Measurements from ENCODE around the gene JAK1. TPM values are rescaled to one million over a fixed set of nuclear protein-coding genes. Genes with fewer than 3 reads are reported as not detected.

Gene JAK1
- total and polyA plus RNA-seq, 9 of the 15 experiments (the other 6 are each of a cell fraction or from before 2014, with no cell fraction given), result 9.7 to 44.1 (median 42.5) TPM

GRCh38 chr1:64878090-64878489 lies 88.3 kb downstream of the JAK1 start:
- ATAC-seq (no peak), FAIRE-seq (no peak), DNase-seq (ENCODE audit: extremely low read depth in 1 of 4, low spot score in 3 of 4) (no peak)
- no peaks in the 10 kb centered on the region for H3K9me1 ChIP-seq (ENCODE audit: control insufficient read depth, insufficient read depth, low read length)
- peaks cover 50% of the 10 kb centered on the region; the same call in 2 of the 3 replicates for H3K36me3 ChIP-seq (ENCODE audit: control insufficient read depth, insufficient read depth, low read length)
- no peak overlapping the region for H3K4me2 ChIP-seq (ENCODE audit: insufficient read depth, low read length)
- H3K27ac ChIP-seq (ENCODE audit: extremely low read depth, low read depth, low read length), result no peak overlapping the region
- no peaks in the 10 kb centered on the region for H3K9me3 ChIP-seq (replicated peaks; ENCODE audit: control insufficient read depth, insufficient read depth, low read depth, low read length)
- in situ Hi-C loops (cut with MboI) (no loop called here), intact Hi-C loops (cut with micrococcal nuclease) (no loop called here)
- CTCF ChIA-PET (ENCODE audit: low intra/inter-chr PET ratio), result no interaction called here
- H3K4me3 ChIP-seq, result no peak overlapping the region
- H3K27me3 ChIP-seq (ENCODE audit: control insufficient read depth in 2 of 2, insufficient read depth in 2 of 2, low read length in 2 of 2), result no peaks in the 10 kb centered on the region
- no TSS peak for BruUV-seq (replicated peaks)
- POLR2A ChIA-PET, result interaction anchor here (1.0 to 1.2 kb wide), 2 partner anchors 15 to 17 kb away, joined by 3 to 4 read pairs; no protein-coding TSS in a partner anchor
- H2AFZ ChIP-seq (ENCODE audit: low read depth, low read length), result no peak overlapping the region
- no peaks in the 10 kb centered on the region for H4K20me1 ChIP-seq (replicated peaks; ENCODE audit: control insufficient read depth, insufficient read depth, low read length)
- no peak for TF ChIP-seq STAT5B (CRISPR knock-in tag; IDR thresholded peaks at IDR 0.05)
- no peak for TF ChIP-seq NCOA2 (IDR thresholded peaks at IDR 0.05; ENCODE audit: partially characterized antibody in 2 of 2)
- no peak for TF ChIP-seq SREBF1 (IDR thresholded peaks at IDR 0.05; ENCODE audit: borderline replicate concordance, low read depth, low read length)
- no peak for TF ChIP-seq ZNF830 (CRISPR knock-in tag; IDR thresholded peaks at IDR 0.05)
- H3K79me2 ChIP-seq (ENCODE audit: control insufficient read depth, insufficient read depth, low read length), result no peaks in the 10 kb centered on the region
- no peaks in the 10 kb centered on the region for H3K4me1 ChIP-seq (replicated peaks in 1 of 2; ENCODE audit: control insufficient read depth in 2 of 2, insufficient read depth in 2 of 2, low read length in 2 of 2)
- H3K9ac ChIP-seq (ENCODE audit: insufficient read depth in 1 of 2, low read depth in 2 of 2, low read length in 2 of 2), result no peak overlapping the region

DNA sequence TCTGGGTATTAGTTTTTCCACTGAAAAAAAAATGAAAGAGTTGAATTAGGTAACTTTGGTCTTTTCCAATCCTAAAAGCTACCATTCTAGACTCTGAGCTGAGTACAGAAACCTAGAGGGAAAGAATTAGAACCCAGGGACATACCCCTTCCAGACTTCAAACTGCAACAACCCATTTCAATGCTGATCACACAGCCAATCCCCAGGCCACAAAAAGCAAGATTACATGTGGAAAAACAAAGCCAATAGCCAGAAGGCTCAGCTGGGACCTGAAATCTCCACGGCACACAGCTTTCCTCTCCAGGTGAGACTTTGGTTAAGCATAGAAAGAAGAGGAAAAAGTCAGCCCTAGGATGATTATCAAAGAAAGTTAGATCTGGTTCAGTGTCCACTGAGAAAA lies 88.8 kb downstream of the JAK1 start:
- Histone ChIP-seq H3K27me3 (ENCODE audit: control insufficient read depth in 2 of 2, insufficient read depth in 2 of 2, low read length in 2 of 2) (no peaks in the 10 kb centered on the region), H3K9ac (ENCODE audit: insufficient read depth in 1 of 2, low read depth in 2 of 2, low read length in 2 of 2) (no peak overlapping the region), H3K4me1 (replicated peaks in 1 of 2; ENCODE audit: control insufficient read depth in 2 of 2, insufficient read depth in 2 of 2, low read length in 2 of 2) (no peaks in the 10 kb centered on the region), H3K4me2 (ENCODE audit: insufficient read depth, low read length) (no peak overlapping the region), H3K9me3 (replicated peaks; ENCODE audit: control insufficient read depth, insufficient read depth, low read depth, low read length) (no peaks in the 10 kb centered on the region), H3K4me3 (no peak overlapping the region), H3K9me1 (ENCODE audit: control insufficient read depth, insufficient read depth, low read length) (no peaks in the 10 kb centered on the region), H3K79me2 (ENCODE audit: control insufficient read depth, insufficient read depth, low read length) (no peaks in the 10 kb centered on the region), H4K20me1 (replicated peaks; ENCODE audit: control insufficient read depth, insufficient read depth, low read length) (no peaks in the 10 kb centered on the region), H2AFZ (ENCODE audit: low read depth, low read length) (no peak overlapping the region), H3K36me3 (ENCODE audit: control insufficient read depth, insufficient read depth, low read length) (peaks cover 49% of the 10 kb centered on the region; the same call in 2 of the 3 replicates), H3K27ac (ENCODE audit: extremely low read depth, low read depth, low read length) (no peak overlapping the region)
- intact Hi-C loops (cut with micrococcal nuclease) (no loop called here), in situ Hi-C loops (cut with MboI) (no loop called here)
- BruUV-seq (replicated peaks), result no TSS peak
- no peak for ATAC-seq
- CTCF ChIA-PET (ENCODE audit: low intra/inter-chr PET ratio), result no interaction called here
- no peak for FAIRE-seq
- POLR2A ChIA-PET, result interaction anchor here (0.6 to 1.5 kb wide), 5 partner anchors 9 to 232 kb away, joined by 3 to 4 read pairs (median 3); no protein-coding TSS in a partner anchor
- DNase-seq (ENCODE audit: extremely low read depth in 1 of 4, low spot score in 3 of 4), result no peak
- 100% methylated on average over 1 of the region's 1 CpG for WGBS (ENCODE audit: insufficient coverage, low coverage, missing lambda C conversion rate)
- no peak for TF ChIP-seq THAP12 (CRISPR knock-in tag; IDR thresholded peaks at IDR 0.05)
- no peak for TF ChIP-seq CREBBP (IDR thresholded peaks at IDR 0.05; ENCODE audit: low read depth, low read length)

Data from K562 (cell line).